RPMI8226 (cell line): Measurements from ENCODE around the gene UBE2B.

Source experiments
- DNase-seq: peaks from one replicate; pipeline ENCODE4 v3.0.0-alpha.2; 2015

Gene UBE2B

GRCh38 chr5:134438721-134439123 is 67.4 kb downstream of the UBE2B start:
- no peak for DNase-seq

- peak; percentile 77 for DNase-seq
Measured at GRCh38 chr5:134439210-134439654, 67.9 kb downstream of the UBE2B start.

GRCh38 chr5:134440201-134440755 is 68.9 kb downstream of the UBE2B start:
- DNase-seq = no peak
